ENCODE data around the gene AVEN.

AVEN gene

DNA sequence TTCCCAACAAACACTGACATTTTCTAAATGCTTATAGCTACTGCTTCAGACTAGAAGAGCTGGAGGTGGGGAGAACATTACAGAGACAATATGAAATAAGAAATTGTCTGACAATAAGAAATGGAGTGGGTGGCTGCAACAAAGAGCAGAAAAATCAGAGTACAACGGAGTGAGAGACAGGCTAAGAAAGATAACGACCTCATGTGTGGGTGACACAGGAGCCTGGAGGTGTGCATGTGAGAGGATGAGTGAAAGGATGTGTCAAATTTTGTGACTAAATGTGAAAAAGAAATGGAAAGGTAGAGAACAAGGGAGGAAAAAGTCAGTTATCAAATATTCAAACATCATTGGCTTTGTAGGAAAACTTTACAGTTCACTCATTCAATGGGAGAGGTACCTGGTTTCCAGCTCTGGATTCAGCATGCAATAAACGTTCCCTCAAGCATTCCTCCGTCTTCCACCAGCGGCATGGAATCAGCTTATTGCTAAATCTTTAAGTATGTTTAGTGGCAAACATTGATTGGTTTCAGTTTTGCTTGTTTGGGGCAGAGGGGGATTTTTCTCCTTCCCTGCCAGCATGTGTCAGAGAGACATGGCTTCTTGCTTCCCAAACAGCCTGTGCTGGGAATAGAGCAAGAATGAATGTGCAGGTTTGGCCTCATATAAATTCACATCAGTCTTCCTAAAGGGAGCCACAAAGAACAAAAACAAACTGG, 174.5 kb downstream of the AVEN start:
- TF ChIP-seq, protein P1, sequence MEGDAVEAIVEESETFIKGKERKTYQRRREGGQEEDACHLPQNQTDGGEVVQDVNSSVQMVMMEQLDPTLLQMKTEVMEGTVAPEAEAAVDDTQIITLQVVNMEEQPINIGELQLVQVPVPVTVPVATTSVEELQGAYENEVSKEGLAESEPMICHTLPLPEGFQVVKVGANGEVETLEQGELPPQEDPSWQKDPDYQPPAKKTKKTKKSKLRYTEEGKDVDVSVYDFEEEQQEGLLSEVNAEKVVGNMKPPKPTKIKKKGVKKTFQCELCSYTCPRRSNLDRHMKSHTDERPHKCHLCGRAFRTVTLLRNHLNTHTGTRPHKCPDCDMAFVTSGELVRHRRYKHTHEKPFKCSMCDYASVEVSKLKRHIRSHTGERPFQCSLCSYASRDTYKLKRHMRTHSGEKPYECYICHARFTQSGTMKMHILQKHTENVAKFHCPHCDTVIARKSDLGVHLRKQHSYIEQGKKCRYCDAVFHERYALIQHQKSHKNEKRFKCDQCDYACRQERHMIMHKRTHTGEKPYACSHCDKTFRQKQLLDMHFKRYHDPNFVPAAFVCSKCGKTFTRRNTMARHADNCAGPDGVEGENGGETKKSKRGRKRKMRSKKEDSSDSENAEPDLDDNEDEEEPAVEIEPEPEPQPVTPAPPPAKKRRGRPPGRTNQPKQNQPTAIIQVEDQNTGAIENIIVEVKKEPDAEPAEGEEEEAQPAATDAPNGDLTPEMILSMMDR (IDR thresholded peaks at IDR 0.05; ENCODE audit: unreplicated experiment in 3 of 3), result no peak
- H3K27me3 Mint-ChIP-seq (ENCODE audit: low read depth), result no peaks in the 10 kb centered on the region
- no peak overlapping the region for H3K4me3 Mint-ChIP-seq
- peaks cover 6% of the 10 kb centered on the region for H3K4me1 Mint-ChIP-seq
- H3K36me3 Mint-ChIP-seq (ENCODE audit: low read depth), result no peaks in the 10 kb centered on the region
- H3K27ac Mint-ChIP-seq, result no peak overlapping the region
- H3K9me3 Mint-ChIP-seq, result no peaks in the 10 kb centered on the region

DNA sequence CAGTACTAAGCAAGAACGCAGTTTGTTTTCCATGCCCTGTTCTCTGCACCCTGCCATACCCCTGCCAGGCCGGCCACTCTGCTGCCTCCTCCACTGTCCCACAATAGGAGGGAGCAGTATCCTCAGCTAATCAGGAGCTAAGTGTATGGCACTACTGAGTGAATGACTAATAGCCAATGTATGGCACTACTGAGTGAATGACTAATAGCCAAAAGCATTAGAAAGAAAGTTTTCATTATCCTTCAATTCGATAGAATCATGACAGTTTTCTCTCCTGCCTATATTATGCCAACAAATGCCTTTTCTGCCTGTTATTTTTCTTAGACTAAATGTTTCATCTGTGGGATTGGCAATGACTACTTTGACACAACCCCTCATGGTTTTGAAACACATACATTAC, 178.2 kb downstream of the AVEN start:
- H3K9me3 Mint-ChIP-seq, result no peaks in the 10 kb centered on the region
- no peak overlapping the region for H3K4me3 Mint-ChIP-seq
- no peaks in the 10 kb centered on the region for H3K4me1 Mint-ChIP-seq
- no peak overlapping the region for H3K27ac Mint-ChIP-seq
- TF ChIP-seq, protein P1 (IDR thresholded peaks at IDR 0.05; ENCODE audit: unreplicated experiment in 3 of 3), result no peak
- no peaks in the 10 kb centered on the region for H3K36me3 Mint-ChIP-seq (ENCODE audit: low read depth)
- H3K27me3 Mint-ChIP-seq (ENCODE audit: low read depth), result no peaks in the 10 kb centered on the region

DNA sequence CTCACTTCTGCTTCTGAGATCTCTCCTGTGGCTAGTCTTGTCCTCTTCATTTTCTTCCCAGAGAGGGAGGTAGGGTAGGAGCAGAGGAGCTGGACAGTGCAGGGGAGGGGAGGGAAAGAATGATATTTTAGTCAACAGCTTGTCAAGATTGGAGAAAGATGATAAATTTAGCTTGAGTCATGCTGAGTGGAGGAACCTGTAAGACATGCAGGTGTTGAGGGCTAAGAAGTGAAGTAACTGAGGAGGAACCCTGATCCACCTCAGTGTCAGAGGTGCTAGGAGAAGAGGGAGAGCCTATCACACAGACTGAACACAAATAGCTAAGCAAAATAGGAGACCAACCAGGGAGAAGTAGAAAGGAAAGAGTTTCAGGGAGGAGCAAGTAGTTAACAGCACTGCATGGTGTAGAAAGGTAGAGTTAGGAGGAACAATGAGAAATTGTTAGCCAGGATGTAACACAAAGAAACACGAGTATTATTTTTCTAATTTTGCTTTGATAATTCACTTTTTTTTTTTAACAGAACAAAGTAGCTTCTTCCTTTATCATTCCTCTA, 178.9 kb downstream of the AVEN start:
- Mint-ChIP-seq H3K4me3 (no peak overlapping the region), H3K9me3 (no peaks in the 10 kb centered on the region), H3K4me1 (no peaks in the 10 kb centered on the region), H3K27me3 (ENCODE audit: low read depth) (no peaks in the 10 kb centered on the region), H3K27ac (no peak overlapping the region), H3K36me3 (ENCODE audit: low read depth) (no peaks in the 10 kb centered on the region)
- TF ChIP-seq, protein P1 (IDR thresholded peaks at IDR 0.05; ENCODE audit: unreplicated experiment in 3 of 3), result no peak

DNA sequence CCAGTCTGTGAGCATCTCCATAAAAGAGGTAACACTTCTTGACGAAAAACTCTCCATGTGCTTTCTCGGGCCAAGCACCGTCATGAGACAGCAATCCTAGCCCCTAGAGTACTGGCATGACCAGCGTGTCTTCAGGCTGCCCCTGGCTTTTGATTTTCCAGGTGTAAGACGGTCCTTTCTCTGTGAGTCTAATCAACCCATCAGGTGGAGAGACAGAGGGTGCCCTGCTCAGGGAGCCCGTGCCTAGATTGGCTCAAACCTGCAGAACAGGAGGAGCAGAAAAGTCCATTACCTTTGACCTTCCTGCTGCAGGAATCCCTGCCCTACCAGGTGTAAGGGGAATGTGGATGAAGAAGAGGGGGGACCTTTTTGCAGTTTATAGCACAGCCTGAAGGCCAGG, 180.2 kb downstream of the AVEN start:
- H3K9me3 Mint-ChIP-seq, result no peaks in the 10 kb centered on the region
- no peak overlapping the region for H3K4me3 Mint-ChIP-seq
- no peak overlapping the region for H3K27ac Mint-ChIP-seq
- H3K36me3 Mint-ChIP-seq (ENCODE audit: low read depth), result no peaks in the 10 kb centered on the region
- H3K4me1 Mint-ChIP-seq, result no peaks in the 10 kb centered on the region
- TF ChIP-seq, protein P1 (IDR thresholded peaks at IDR 0.05; ENCODE audit: unreplicated experiment in 3 of 3), result no peak
- H3K27me3 Mint-ChIP-seq (ENCODE audit: low read depth), result no peaks in the 10 kb centered on the region

DNA sequence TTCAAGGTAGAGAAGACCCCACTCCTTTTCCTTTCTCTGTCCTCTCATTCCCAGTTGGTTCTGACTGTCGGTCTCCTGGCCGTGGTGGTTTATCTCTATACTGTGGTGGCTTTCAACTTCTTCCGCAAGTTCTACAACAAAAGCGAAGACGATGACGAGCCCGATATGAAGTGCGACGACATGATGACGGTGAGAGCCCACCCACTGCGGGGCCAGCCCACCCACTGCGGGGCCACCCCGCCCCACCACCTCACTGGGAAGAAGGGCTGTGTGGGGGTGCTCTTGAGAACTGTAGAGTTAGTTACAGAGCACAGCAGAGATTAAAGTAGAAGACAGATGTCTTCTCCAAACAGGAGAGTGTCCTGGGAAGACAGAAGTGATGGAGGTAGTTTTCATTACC, 181.3 kb downstream of the AVEN start:
- TF ChIP-seq, protein P1 (IDR thresholded peaks at IDR 0.05; ENCODE audit: unreplicated experiment in 3 of 3), result no peak
- no peaks in the 10 kb centered on the region for H3K36me3 Mint-ChIP-seq (ENCODE audit: low read depth)
- no peaks in the 10 kb centered on the region for H3K4me1 Mint-ChIP-seq
- H3K9me3 Mint-ChIP-seq, result no peaks in the 10 kb centered on the region
- H3K4me3 Mint-ChIP-seq, result no peak overlapping the region
- H3K27me3 Mint-ChIP-seq (ENCODE audit: low read depth), result no peaks in the 10 kb centered on the region
- no peak overlapping the region for H3K27ac Mint-ChIP-seq

DNA sequence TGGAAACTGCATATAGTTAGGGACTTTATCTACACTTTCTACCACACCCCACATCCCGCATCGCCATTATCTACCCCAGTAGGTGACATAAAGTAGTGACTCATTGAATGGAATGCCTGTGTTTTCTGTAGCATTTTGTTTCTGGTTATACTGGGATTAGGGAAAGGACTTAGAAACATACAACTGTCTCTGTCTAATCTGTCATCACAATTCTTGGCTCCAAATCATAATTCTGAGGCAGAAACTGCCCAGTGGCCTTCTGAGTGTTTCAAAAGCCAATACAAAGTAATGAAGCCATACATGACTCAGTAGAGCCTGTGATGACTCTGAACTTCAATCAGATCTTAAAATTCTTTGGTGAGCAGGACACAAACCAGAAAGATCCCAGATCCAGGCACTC, 186.4 kb downstream of the AVEN start:
- H3K36me3 Mint-ChIP-seq (ENCODE audit: low read depth), result no peaks in the 10 kb centered on the region

More for the DNA sequence above, 186.4 kb downstream of the AVEN start:
- TF ChIP-seq, protein P1 (IDR thresholded peaks at IDR 0.05; ENCODE audit: unreplicated experiment in 3 of 3), result no peak
- no peaks in the 10 kb centered on the region for H3K27me3 Mint-ChIP-seq (ENCODE audit: low read depth)
- H3K4me1 Mint-ChIP-seq, result no peaks in the 10 kb centered on the region
- H3K4me3 Mint-ChIP-seq, result no peak overlapping the region
- no peaks in the 10 kb centered on the region for H3K9me3 Mint-ChIP-seq
- no peak overlapping the region for H3K27ac Mint-ChIP-seq

Data from nephron (organoid).